HEK293 (cell line): ENCODE data around the gene SERTAD2.
A peak's percentile ranks its signal among the peaks of the same experiment; 100 is the strongest.

ENCODE experiments used
- BCL11A ChIP-seq: fragments of 450-650 bp; formaldehyde crosslinking; IDR thresholded peaks from 2 replicates; pipeline ENCODE4 v1.5.1; 2016; ENCODE audit warnings: low read depth, missing biosample characterization, missing genetic modification characterization
- CTCF ChIP-seq: fragments of 450-650 bp; formaldehyde crosslinking; IDR thresholded peaks from 2 replicates; pipeline ENCODE4 v1.5.1; 2016; ENCODE audit warnings: missing biosample characterization, missing genetic modification characterization
- GLIS1 ChIP-seq: fragments of 450-650 bp; formaldehyde crosslinking; IDR thresholded peaks from 2 replicates; pipeline ENCODE4 v1.5.1; 2016; ENCODE audit warnings: missing biosample characterization, missing genetic modification characterization
- REPIN1 ChIP-seq: fragments of 450-650 bp; formaldehyde crosslinking; IDR thresholded peaks from 2 replicates; pipeline ENCODE4 v1.5.1; 2017; ENCODE audit warnings: missing biosample characterization, missing genetic modification characterization, low read depth
- ZBTB21 ChIP-seq: fragments of 450-650 bp; formaldehyde crosslinking; IDR thresholded peaks from 2 replicates; pipeline ENCODE4 v1.5.1; 2017; ENCODE audit warnings: missing biosample characterization, missing genetic modification characterization
- ZBTB44 ChIP-seq: fragments of 450-650 bp; IDR thresholded peaks from 2 replicates; pipeline ENCODE4 v1.5.1; 2018; ENCODE audit warnings: missing biosample characterization, mild to moderate bottlenecking, missing genetic modification characterization
- ZNF121 ChIP-seq: fragments of 450-650 bp; formaldehyde crosslinking; IDR thresholded peaks from 2 replicates; pipeline ENCODE4 v1.5.1; 2016; ENCODE audit warnings: missing biosample characterization, missing genetic modification characterization
- ZNF132 ChIP-seq: fragments of 450-650 bp; formaldehyde crosslinking; IDR thresholded peaks from 2 replicates; pipeline ENCODE4 v1.5.1; 2017; ENCODE audit warnings: missing biosample characterization, missing genetic modification characterization, borderline replicate concordance
- ZNF148 ChIP-seq: fragments of 450-650 bp; formaldehyde crosslinking; IDR thresholded peaks from 2 replicates; pipeline ENCODE4 v1.5.0; 2017; ENCODE audit warnings: missing biosample characterization, missing genetic modification characterization, borderline replicate concordance
- ZNF335 ChIP-seq: fragments of 450-650 bp; formaldehyde crosslinking; conservative IDR thresholded peaks from 2 replicates; pipeline ENCODE4 v1.5.1; 2016; ENCODE audit warnings: missing biosample characterization, missing genetic modification characterization
- ZNF473 ChIP-seq: fragments of 450-650 bp; formaldehyde crosslinking; IDR thresholded peaks from 2 replicates; pipeline ENCODE4 v1.5.1; 2017; ENCODE audit warnings: missing biosample characterization, missing genetic modification characterization
- ZNF549 ChIP-seq: fragments of 450-650 bp; IDR thresholded peaks from 2 replicates; pipeline ENCODE4 v1.5.1; 2018; ENCODE audit warnings: missing biosample characterization, missing genetic modification characterization, mild to moderate bottlenecking, inconsistent platforms, moderate library complexity
- ZNF664 ChIP-seq: fragments of 450-650 bp; formaldehyde crosslinking; IDR thresholded peaks from 2 replicates; pipeline ENCODE4 v1.5.1; 2016; ENCODE audit warnings: missing biosample characterization, missing genetic modification characterization
- ZNF747 ChIP-seq: fragments of 450-650 bp; formaldehyde crosslinking; IDR thresholded peaks from 2 replicates; pipeline ENCODE4 v1.5.1; 2016; ENCODE audit warnings: missing biosample characterization, missing genetic modification characterization

- peak; percentile 87 for TF ChIP-seq GLIS1
- TF ChIP-seq ZNF132 (tag by site-specific recombination), result no peak
- peak; percentile 85; the same call in 1 of the 2 replicates for TF ChIP-seq CTCF (tag by site-specific recombination)
- no peak for TF ChIP-seq ZNF121 (tag by site-specific recombination)
- 0 out of 2 replicates have a peak, but pooled peaks have one; percentile 3 for TF ChIP-seq ZBTB44
- TF ChIP-seq ZNF549 (tag by site-specific recombination), result no peak
- TF ChIP-seq ZNF148 (tag by site-specific recombination), result no peak
- 0 out of 2 replicates have a peak, but pooled peaks have one; percentile 40 for TF ChIP-seq ZNF335 (tag by site-specific recombination)
- no peak for TF ChIP-seq REPIN1 (tag by site-specific recombination)
- TF ChIP-seq BCL11A (tag by site-specific recombination), result no peak
- TF ChIP-seq ZBTB21, result no peak
- TF ChIP-seq ZNF473 (tag by site-specific recombination), result no peak
- no peak for TF ChIP-seq ZNF664 (tag by site-specific recombination)
- no peak for TF ChIP-seq ZNF747 (tag by site-specific recombination)
Observed at GRCh38 chr2:64653109-64654062, at the start of gene SERTAD2.
